ENCODE results near the gene NVL.

NVL gene

DNA sequence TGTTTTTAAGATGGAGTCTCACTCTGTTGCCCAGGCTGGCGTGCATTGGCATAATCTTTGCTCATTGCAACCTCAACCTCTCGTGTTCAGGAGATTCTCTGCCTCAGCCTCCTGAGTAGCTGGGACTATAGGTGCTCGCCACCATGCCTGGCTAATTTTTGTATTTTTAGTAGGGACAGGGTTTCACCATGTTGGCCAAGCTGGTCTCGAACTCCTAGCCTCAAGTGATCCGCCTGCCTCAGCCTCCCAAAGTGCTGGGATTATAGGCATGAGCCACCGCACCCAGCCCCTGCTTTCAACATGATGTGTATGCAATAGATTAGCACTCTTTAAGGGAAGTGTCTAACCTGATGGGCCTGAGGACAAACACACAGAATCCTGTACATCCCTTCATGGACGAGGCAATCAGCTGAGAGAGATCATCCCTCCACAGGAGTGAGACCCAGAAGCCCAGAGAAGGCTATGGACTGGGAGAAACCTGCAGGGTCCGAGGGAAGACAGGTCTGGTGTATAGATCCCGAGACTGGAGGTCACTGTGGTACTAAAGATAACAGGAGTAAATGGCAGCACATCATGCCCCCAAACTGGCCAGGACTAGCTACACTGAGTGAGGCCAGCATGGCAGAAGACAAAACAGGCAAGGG is 152.5 kb downstream of the NVL start:
- TF ChIP-seq, protein P1, sequence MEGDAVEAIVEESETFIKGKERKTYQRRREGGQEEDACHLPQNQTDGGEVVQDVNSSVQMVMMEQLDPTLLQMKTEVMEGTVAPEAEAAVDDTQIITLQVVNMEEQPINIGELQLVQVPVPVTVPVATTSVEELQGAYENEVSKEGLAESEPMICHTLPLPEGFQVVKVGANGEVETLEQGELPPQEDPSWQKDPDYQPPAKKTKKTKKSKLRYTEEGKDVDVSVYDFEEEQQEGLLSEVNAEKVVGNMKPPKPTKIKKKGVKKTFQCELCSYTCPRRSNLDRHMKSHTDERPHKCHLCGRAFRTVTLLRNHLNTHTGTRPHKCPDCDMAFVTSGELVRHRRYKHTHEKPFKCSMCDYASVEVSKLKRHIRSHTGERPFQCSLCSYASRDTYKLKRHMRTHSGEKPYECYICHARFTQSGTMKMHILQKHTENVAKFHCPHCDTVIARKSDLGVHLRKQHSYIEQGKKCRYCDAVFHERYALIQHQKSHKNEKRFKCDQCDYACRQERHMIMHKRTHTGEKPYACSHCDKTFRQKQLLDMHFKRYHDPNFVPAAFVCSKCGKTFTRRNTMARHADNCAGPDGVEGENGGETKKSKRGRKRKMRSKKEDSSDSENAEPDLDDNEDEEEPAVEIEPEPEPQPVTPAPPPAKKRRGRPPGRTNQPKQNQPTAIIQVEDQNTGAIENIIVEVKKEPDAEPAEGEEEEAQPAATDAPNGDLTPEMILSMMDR (IDR thresholded peaks at IDR 0.05; ENCODE audit: insufficient read depth, low read depth, low read length, missing control alignments), result no peak
- DNase-seq (ENCODE audit: low read depth), result no peak
- H3K4me3 ChIP-seq (ENCODE audit: low read depth, low read length), result no peak overlapping the region
